Astrocyte of the cerebellum (primary cell): Measurements from ENCODE around the gene TAF1B.

ENCODE experiments used
- DNase-seq: peaks from one replicate; pipeline ENCODE4 v3.0.0-alpha.2; 2011; ENCODE audit warnings: low read depth
- H3K4me3 ChIP-seq: 2 replicates; pipeline ENCODE4 v1.5.1; 2011; ENCODE audit warnings: mild to moderate bottlenecking, low read depth, low read length, moderate library complexity
- CTCF ChIP-seq: IDR thresholded peaks from 2 replicates; pipeline ENCODE4 v1.5.1; 2012; ENCODE audit warnings: low read length, low read depth, moderate library complexity, mild to moderate bottlenecking; ENCODE audit errors: missing control alignments
- in situ Hi-C: cut with HindIII; loops from 2 replicates; pipeline ENCODE4 v1.10.0; 2017; ENCODE audit warnings: low sequenced_read_pairs

TAF1B gene

DNA sequence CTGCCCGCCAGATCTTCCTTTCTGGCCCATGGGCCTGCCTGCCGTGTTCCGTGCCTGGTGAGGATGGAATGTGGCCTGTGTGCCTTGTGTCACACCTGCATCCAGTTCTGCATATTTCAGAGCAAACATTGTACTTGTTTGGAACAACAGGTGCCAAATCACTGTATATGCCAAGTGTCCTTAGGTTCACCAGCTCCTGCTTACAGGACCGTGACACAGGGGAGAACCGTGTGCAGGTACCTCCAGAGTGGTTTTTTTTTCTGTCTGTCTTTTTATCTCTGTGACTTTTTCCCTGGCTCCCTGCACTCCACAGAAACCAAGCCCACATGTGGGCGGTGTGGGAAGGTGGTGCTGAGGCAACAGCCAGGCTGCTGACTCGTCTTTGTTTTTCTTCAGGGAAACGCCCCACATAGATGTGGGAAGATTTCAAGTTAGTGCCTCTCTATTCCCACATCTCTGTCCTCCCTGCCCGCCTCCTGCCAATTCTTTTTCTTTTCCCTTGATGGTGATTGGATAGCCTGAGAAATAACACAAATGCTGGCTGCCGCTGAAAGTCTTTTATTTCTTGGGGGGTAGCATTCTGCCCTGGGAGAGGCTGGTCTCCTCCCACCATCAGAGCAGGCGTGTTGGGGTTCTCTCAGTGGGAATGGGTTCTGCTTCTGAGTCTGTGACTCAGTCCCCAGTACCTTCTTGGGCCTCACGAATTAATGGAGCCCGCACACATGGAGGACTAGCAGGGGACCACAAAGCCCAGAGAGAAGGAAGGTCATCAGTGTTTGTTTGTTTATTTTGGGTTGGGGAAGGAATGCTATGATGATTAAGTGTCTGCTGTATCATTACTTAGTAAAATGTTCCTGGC lies 129.6 kb downstream of the TAF1B start:
- no peak for TF ChIP-seq CTCF
- no peak overlapping the region for H3K4me3 ChIP-seq
- DNase-seq, result no peak
- in situ Hi-C loops, result loop anchor here (5.0 kb wide), 1 partner anchor 136 kb away; no protein-coding TSS in a partner anchor

- no peak for DNase-seq
- no peak for TF ChIP-seq CTCF
- H3K4me3 ChIP-seq, result no peak overlapping the region
- in situ Hi-C loops, result loop anchor here (5.0 kb wide), 1 partner anchor 136 kb away; no protein-coding TSS in a partner anchor
These were observed 130.4 kb downstream of the TAF1B start for GRCh38 chr2:9973690-9974089.

DNA sequence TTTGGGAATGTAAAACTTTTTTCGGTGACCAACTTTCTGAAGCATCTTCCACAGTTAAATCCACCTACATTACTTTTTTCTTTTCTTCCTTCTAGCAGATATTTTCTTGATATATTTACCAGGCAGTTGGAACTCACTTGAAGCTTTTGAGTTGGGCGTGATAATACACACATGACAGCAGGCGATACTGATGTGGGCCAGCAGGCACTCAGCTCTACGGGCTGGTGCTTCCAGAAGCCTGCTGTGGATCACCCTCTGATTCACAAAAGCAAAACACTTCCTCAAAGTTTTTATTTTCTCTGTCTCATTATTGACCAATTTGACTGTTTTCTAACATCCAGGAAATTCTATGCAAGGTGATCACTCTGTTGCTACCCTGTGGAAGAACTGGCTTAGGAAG lies 131.1 kb downstream of the TAF1B start:
- TF ChIP-seq CTCF, result no peak
- no peak for DNase-seq
- in situ Hi-C loops, result loop anchor here (5.0 kb wide), 1 partner anchor 137 kb away; no protein-coding TSS in a partner anchor
- H3K4me3 ChIP-seq, result no peak overlapping the region

DNA sequence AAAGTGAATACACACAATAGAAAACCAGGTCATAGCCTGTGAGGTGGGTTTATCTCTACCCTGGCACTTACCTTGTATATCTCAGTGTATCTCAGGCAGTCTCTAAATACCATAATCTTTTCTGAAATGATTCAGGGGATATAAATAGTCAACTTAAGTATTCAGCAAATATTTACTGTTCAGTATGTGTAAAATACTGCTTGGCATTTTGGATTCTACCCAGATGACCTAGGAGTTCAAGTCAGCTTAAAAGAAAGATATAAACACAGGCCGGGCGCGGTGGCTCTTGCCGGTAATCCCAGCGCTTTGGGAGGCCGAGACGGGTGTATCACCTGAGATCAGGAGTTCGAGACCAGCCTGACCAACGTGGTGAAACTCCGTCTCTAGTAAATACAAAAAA lies 132.1 kb downstream of the TAF1B start:
- in situ Hi-C loops, result no loop called here
- no peak for TF ChIP-seq CTCF
- DNase-seq, result no peak
- no peak overlapping the region for H3K4me3 ChIP-seq

GRCh38 chr2:9975805-9976447 lies 132.7 kb downstream of the TAF1B start:
- no peak for TF ChIP-seq CTCF
- H3K4me3 ChIP-seq, result no peak overlapping the region
- in situ Hi-C loops, result no loop called here
- DNase-seq, result peak; percentile 94

DNA sequence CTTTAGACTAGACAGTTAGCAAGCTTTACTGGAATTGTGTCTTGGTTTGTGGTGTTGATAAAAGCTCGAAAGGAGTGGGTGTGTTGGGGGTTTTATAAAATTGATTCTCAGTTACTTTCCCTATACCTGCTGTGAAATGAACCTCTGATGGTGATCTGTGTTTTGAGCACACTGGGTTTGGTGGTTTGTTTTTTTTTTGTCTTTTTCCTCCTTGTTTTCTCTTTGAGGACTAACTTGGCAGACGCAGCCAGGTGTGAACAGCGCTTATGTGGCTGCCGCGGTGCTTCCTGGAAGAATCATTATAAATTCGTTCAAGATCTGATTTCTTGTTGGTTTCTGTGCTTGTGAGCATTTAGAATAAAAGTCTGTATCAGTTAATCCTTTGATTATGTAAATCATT lies 136.7 kb downstream of the TAF1B start:
- no peak overlapping the region for H3K4me3 ChIP-seq
- TF ChIP-seq CTCF, result no peak
- DNase-seq, result no peak
- in situ Hi-C loops, result no loop called here
